Vagina (tissue), 2 donors: ENCODE results near the gene ZSWIM3.

ENCODE experiments used
- POLR2A ChIP-seq, 2 donors: fragments of 450-650 bp; IDR thresholded peaks; one replicate each; pipeline ENCODE4 v1.6.1; 2017; ENCODE audit warnings: antibody characterized with exemption in 2 of 2, mild to moderate bottlenecking in 2 of 2, moderate library complexity in 2 of 2
- TF ChIP-seq, protein P1 (sequence below), 3 experiments: fragments of 450-650 bp in 2 of 3; fragments of 200-600 bp in 1 of 3; sonication (generic) in 1 of 3; IDR thresholded peaks; one replicate each; pipeline ENCODE4 v1.5.1; 2017 to 2019; ENCODE audit warnings: antibody characterized with exemption in 3 of 3, mild to moderate bottlenecking in 2 of 3, moderate library complexity in 2 of 3

DNA sequence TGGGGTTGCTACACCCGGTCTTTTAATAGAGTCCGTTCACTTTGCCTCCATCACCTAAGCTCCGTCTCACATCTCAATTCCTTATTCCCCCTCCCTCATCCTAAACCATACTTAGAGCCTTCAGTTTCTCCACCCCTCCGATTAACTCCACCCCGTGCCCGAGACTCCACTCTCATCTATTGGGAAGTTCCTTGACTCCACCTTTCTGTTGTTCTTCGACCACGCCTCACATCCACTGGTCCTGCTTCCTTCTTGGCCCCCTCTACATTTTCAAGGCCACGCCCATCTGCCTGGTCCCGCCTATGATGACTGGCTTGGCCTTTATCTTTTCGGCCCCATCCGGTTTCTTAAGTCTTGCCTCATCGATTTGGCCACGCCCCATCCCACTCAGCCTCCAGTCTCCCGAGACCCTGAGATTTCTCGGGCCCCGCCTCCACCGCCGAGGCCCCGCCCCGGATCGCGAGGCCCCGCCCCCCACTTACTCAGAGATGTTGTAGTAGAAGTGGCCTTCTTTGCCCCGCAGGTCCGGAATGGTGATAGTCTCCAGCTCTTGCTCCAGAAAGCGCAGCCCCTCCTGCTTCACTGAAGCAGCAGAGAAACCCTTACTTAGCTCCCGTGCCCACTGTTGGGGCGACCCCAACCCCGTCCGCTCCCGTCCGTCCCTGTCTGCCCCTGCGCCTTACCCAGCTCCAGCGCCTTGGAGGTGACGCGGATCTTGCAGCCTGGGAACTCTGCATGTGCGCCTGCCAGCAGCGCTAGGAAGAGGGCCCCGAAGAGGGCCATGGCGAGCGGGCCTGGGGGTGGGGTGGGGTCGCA, 53.5 kb downstream of the ZSWIM3 start:
- TF ChIP-seq, protein P1, sequence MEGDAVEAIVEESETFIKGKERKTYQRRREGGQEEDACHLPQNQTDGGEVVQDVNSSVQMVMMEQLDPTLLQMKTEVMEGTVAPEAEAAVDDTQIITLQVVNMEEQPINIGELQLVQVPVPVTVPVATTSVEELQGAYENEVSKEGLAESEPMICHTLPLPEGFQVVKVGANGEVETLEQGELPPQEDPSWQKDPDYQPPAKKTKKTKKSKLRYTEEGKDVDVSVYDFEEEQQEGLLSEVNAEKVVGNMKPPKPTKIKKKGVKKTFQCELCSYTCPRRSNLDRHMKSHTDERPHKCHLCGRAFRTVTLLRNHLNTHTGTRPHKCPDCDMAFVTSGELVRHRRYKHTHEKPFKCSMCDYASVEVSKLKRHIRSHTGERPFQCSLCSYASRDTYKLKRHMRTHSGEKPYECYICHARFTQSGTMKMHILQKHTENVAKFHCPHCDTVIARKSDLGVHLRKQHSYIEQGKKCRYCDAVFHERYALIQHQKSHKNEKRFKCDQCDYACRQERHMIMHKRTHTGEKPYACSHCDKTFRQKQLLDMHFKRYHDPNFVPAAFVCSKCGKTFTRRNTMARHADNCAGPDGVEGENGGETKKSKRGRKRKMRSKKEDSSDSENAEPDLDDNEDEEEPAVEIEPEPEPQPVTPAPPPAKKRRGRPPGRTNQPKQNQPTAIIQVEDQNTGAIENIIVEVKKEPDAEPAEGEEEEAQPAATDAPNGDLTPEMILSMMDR (IDR thresholded peaks at IDR 0.05), result no peak
- TF ChIP-seq POLR2A (IDR thresholded peaks at IDR 0.05), result peak in 1 of 2 donors; percentile 79
